HepG2 (cell line): ENCODE data around the gene LRP5. TPM values are rescaled to one million over a fixed set of nuclear protein-coding genes. Genes with fewer than 3 reads are reported as not detected.

ENCODE experiments used
- ATAC-seq: fragments of 200-7000 bp; cut with Tn5 transposase; 3 replicates; pipeline ENCODE4 v1.9.1; 2020; ENCODE audit warnings: mild to moderate bottlenecking, moderate library complexity
- BruUV-seq: library from RNA; stranded (reverse); fragments of 400-500 nt; replicated peaks from 2 replicates; lab custom pipeline; 2021; lab: Mats Ljungman, UMichigan
- CTCF ChIA-PET: fragments of 300-600 bp; formaldehyde crosslinking; extraction: SDS; loops from one replicate; lab custom pipeline; 2021; ENCODE audit warnings: low total read pairs, inconsistent platforms, low intra/inter-chr PET ratio; lab: Yijun Ruan, JAX
- POLR2A ChIA-PET: fragments of 350-600 bp; sonication (Branson Sonifier 250); formaldehyde crosslinking; loops from one replicate; lab custom pipeline; 2020; ENCODE audit warnings: antibody characterized with exemption, inconsistent platforms; lab: Yijun Ruan, JAX
- DNase-seq: peaks from one replicate; pipeline ENCODE4 v3.0.0-alpha.2; 2015; ENCODE audit warnings: low spot score
- FAIRE-seq: peaks from 3 replicates; lab custom pipeline; 2011; peaks lifted over from hg19 to GRCh38; lab: Jason Lieb, UNC
- H2AFZ ChIP-seq: one replicate; pipeline ENCODE4 v1.6.1; 2011; ENCODE audit warnings: low read length, inconsistent platforms
- H3K27ac ChIP-seq: fragments of 300-600 bp; 3 replicates; pipeline ENCODE4 v1.8.0; 2011; ENCODE audit warnings: mixed run types, mild to moderate bottlenecking, mixed read lengths, low read length, inconsistent platforms; ENCODE audit not compliant: insufficient read depth; ENCODE audit errors: extremely low read length
- H3K27me3 ChIP-seq, 2 experiments: fragments of 200-600 bp in 1 of 2; 2 replicates in 1 of 2; 3 replicates in 1 of 2; pipeline versions ENCODE4 v1.6.0 to v1.8.0; 2011; ENCODE audit warnings: low read length in 2 of 2, mild to moderate bottlenecking in 2 of 2, moderate library complexity in 2 of 2, inconsistent platforms in 1 of 2; ENCODE audit not compliant: insufficient read depth in 2 of 2, control insufficient read depth in 1 of 2
- H3K36me3 ChIP-seq, 2 experiments: fragments of 200-600 bp in 1 of 2; replicated peaks in 1 of 2; 2 replicates in 1 of 2; 3 replicates in 1 of 2; pipeline versions ENCODE4 v1.5.1 to v1.8.0; 2011; ENCODE audit warnings: low read length in 2 of 2, inconsistent platforms in 1 of 2; ENCODE audit not compliant: insufficient read depth in 2 of 2, control insufficient read depth in 1 of 2
- H3K4me1 ChIP-seq: 2 replicates; pipeline ENCODE4 v1.5.1; 2012; ENCODE audit warnings: low read length, inconsistent platforms; ENCODE audit not compliant: insufficient read depth
- H3K4me2 ChIP-seq: 2 replicates; pipeline ENCODE4 v1.6.0; 2011; ENCODE audit warnings: low read depth, low read length, inconsistent platforms
- H3K4me3 ChIP-seq, 3 experiments: fragments of 200-600 bp in 1 of 3; sonication (generic), shearing (Covaris generic) in 1 of 3; replicated peaks in 1 of 3; 2 replicates each; pipeline ENCODE4 v1.5.1; 2011 to 2016; ENCODE audit warnings: low read length in 3 of 3, inconsistent platforms in 2 of 3, low read depth in 2 of 3, mild to moderate bottlenecking in 2 of 3, control low read depth in 1 of 3, mixed read lengths in 1 of 3; ENCODE audit not compliant: insufficient read depth in 1 of 3
- H3K79me2 ChIP-seq: one replicate; pipeline ENCODE4 v1.6.1; 2011; ENCODE audit warnings: low read length, inconsistent platforms; ENCODE audit not compliant: insufficient read depth
- H3K9ac ChIP-seq: 2 replicates; pipeline ENCODE4 v1.6.0; 2011; ENCODE audit warnings: mild to moderate bottlenecking, low read depth, low read length, inconsistent platforms; ENCODE audit not compliant: insufficient read depth
- H3K9me3 ChIP-seq: 2 replicates; pipeline ENCODE4 v1.5.1; 2012; ENCODE audit warnings: mild to moderate bottlenecking, low read length
- H4K20me1 ChIP-seq: 2 replicates; pipeline ENCODE4 v1.6.0; 2011; ENCODE audit warnings: inconsistent platforms, mild to moderate bottlenecking, low read length, moderate library complexity; ENCODE audit not compliant: insufficient read depth
- AKAP8 ChIP-seq: sonication (generic); formaldehyde crosslinking; IDR thresholded peaks from 2 replicates; pipeline ENCODE4 v1.5.1; 2020; ENCODE audit warnings: mild to moderate bottlenecking, missing genetic modification reagents
- ASH2L ChIP-seq: fragments of 300-600, 200-600 bp; sonication (generic); IDR thresholded peaks from 2 replicates; pipeline ENCODE4 v1.7.0; 2017; ENCODE audit warnings: low read depth, mild to moderate bottlenecking, moderate library complexity, mixed read lengths, low read length; ENCODE audit not compliant: insufficient read length
- CCAR2 ChIP-seq: fragments of 200-400 bp; formaldehyde crosslinking; optimal IDR thresholded peaks from 2 replicates; pipeline ENCODE3; 2018; ENCODE audit warnings: low read depth, mild to moderate bottlenecking, low read length, moderate library complexity
- GMEB1 ChIP-seq: sonication (generic); formaldehyde crosslinking; IDR thresholded peaks from 2 replicates; pipeline ENCODE4 v1.5.1; 2020; ENCODE audit warnings: missing genetic modification reagents, mild to moderate bottlenecking, borderline replicate concordance
- JDP2 ChIP-seq: sonication (generic); formaldehyde crosslinking; IDR thresholded peaks from 2 replicates; pipeline ENCODE4 v1.8.1; 2022; ENCODE audit warnings: missing genetic modification reagents, borderline replicate concordance
- KAT8 ChIP-seq: IDR thresholded peaks from 2 replicates; pipeline ENCODE4 v1.6.1; 2016; ENCODE audit warnings: missing genetic modification reagents, missing compliant biosample characterization
- MEIS2 ChIP-seq: sonication (generic); formaldehyde crosslinking; IDR thresholded peaks from 2 replicates; pipeline ENCODE4 v1.9.0; 2021; ENCODE audit warnings: mild to moderate bottlenecking, missing genetic modification reagents
- NFIB ChIP-seq: sonication (generic); formaldehyde crosslinking; IDR thresholded peaks from 2 replicates; pipeline ENCODE4 v1.9.0; 2021; ENCODE audit warnings: missing genetic modification reagents, mild to moderate bottlenecking, borderline replicate concordance
- NFYB ChIP-seq: sonication (generic); formaldehyde crosslinking; IDR thresholded peaks from 2 replicates; pipeline ENCODE4 v1.4.0; 2020; ENCODE audit warnings: missing genetic modification reagents
- SNAPC4 ChIP-seq: sonication (generic); formaldehyde crosslinking; IDR thresholded peaks from 2 replicates; pipeline ENCODE4 v1.4.0; 2020; ENCODE audit warnings: mild to moderate bottlenecking, missing genetic modification reagents
- ZFP36 ChIP-seq: fragments of 150-350 bp; IDR thresholded peaks from 2 replicates; pipeline ENCODE4 v1.6.1; 2018; ENCODE audit warnings: borderline replicate concordance, low read length, low read depth; ENCODE audit not compliant: partially characterized antibody
- ZFP37 ChIP-seq: sonication (generic); formaldehyde crosslinking; IDR thresholded peaks from 2 replicates; pipeline ENCODE4 v1.4.0; 2020; ENCODE audit warnings: missing genetic modification reagents, borderline replicate concordance
- ZFP82 ChIP-seq: sonication (generic); formaldehyde crosslinking; IDR thresholded peaks from 2 replicates; pipeline ENCODE4 v1.5.1; 2020; ENCODE audit warnings: mild to moderate bottlenecking, missing genetic modification reagents, borderline replicate concordance
- ZNF639 ChIP-seq: conservative IDR thresholded peaks from 2 replicates; pipeline ENCODE4 v1.6.1; 2018; ENCODE audit warnings: missing genetic modification reagents
- ZNF709 ChIP-seq: sonication (generic); formaldehyde crosslinking; IDR thresholded peaks from 2 replicates; pipeline ENCODE4 v1.5.0; 2020; ENCODE audit warnings: mild to moderate bottlenecking, missing genetic modification reagents
- WGBS: methylation state at CpG from one replicate; pipeline ENCODE4 v1.1.6; 2017; ENCODE audit warnings: low lambda C conversion rate; 5-methylcytosine and 5-hydroxymethylcytosine counted together
- in situ Hi-C: cut with HindIII; loops from 2 replicates; pipeline ENCODE4 v1.10.0; 2017; ENCODE audit warnings: low pct_unique_long_range_greater_than_20kb; ENCODE audit not compliant: extremely low pct_ligation_motif_present
- intact Hi-C: fragments of 100-400 bp; cut with micrococcal nuclease; formaldehyde crosslinking; loops from one replicate; pipeline ENCODE4 v1.10.0; 2022; ENCODE audit not compliant: unreplicated experiment
- polyA plus RNA-seq, 8 experiments: library from polyadenylated mRNA; depleted of rRNA in 3 of 8; stranded (reverse) in 7 of 8; unstranded in 1 of 8; fragments of >200 nt; fragmentation: Illumina TruSeq in 4 of 8; extraction: Trizol in 4 of 8; gene quantifications; 2 replicates each; pipeline versions ENCODE4 v1.2.1 to v1.2.3, GENCODE V29; 2011 to 2016; ENCODE audit warnings: low read depth in 4 of 8, missing spikeins in 1 of 8, mixed read lengths in 1 of 8; ENCODE audit not compliant: insufficient read depth in 1 of 8
- total RNA-seq, 5 experiments: library from RNA; depleted of rRNA; stranded (reverse); fragments of >200 nt; fragmentation: Illumina TruSeq; extraction: Trizol; gene quantifications; 2 replicates each; pipeline ENCODE4 v1.2.3, GENCODE V29; 2016; ENCODE audit warnings: low read depth in 1 of 5

The LRP5 gene
- total and polyA plus RNA-seq, 2 of the 13 experiments (the other 11 are each of a cell fraction or from before 2014, with no cell fraction given), result 40.4 to 64.0 TPM

- intact Hi-C loops, result loop anchor here (2.0 kb wide), 1 partner anchor 189 kb away; no protein-coding TSS in a partner anchor
- TF ChIP-seq ZFP36 (no peak), ZNF639 (CRISPR knock-in tag) (no peak), KAT8 (no peak), JDP2 (CRISPR knock-in tag) (no peak), NFIB (CRISPR knock-in tag) (no peak), ZNF709 (no peak), ZFP82 (CRISPR knock-in tag) (no peak), NFYB (CRISPR knock-in tag) (no peak), SNAPC4 (CRISPR knock-in tag) (no peak), MEIS2 (CRISPR knock-in tag) (no peak), ASH2L (no peak), ZFP37 (no peak), GMEB1 (no peak), CCAR2 (no peak), AKAP8 (CRISPR knock-in tag) (no peak)
These were observed 133.2 kb downstream of the LRP5 start for GRCh38 chr11:68445531-68446035.

More at GRCh38 chr11:68445531-68446035, 133.2 kb downstream of the LRP5 start:
- Histone ChIP-seq H3K27me3 (no peaks in the 10 kb centered on the region), H3K27ac (no peak overlapping the region), H3K9ac (no peak overlapping the region), H4K20me1 (peaks cover 7% of the 10 kb centered on the region; the same call in 1 of the 2 replicates), H2AFZ (no peak overlapping the region), H3K4me1 (no peaks in the 10 kb centered on the region), H3K79me2 (no peaks in the 10 kb centered on the region), H3K4me2 (no peak overlapping the region), H3K4me3 (no peak overlapping the region), H3K36me3 (peaks cover 28 to 56% of the 10 kb centered on the region in 2 experiments; a peak in 4 of 5 replicates), H3K9me3 (no peaks in the 10 kb centered on the region)
- FAIRE-seq (no peak), ATAC-seq (no peak), DNase-seq (no peak)
- ChIA-PET POLR2A (no interaction called here), CTCF (no interaction called here)
- WGBS, result 92% methylated on average over 7 of the region's 11 CpGs
- BruUV-seq, result no TSS peak
- in situ Hi-C loops, result loop anchor here (5.0 kb wide), 1 partner anchor 188 kb away; no protein-coding TSS in a partner anchor
